Liver (tissue), 9 donors: Measurements from ENCODE around the gene SLC12A7. TPM values are rescaled to one million over a fixed set of nuclear protein-coding genes. Genes with fewer than 3 reads are reported as not detected.

Source experiments
- DNase-seq: peaks from one replicate; pipeline ENCODE4 v3.0.0-alpha.2; 2017; ENCODE audit warnings: low spot score
- H3K27ac ChIP-seq, 2 donors: one replicate each; pipeline ENCODE4 v1.7.0; 2013; ENCODE audit warnings: inconsistent platforms in 2 of 2, low read length in 2 of 2, control low read depth in 1 of 2, low read depth in 1 of 2, mild to moderate bottlenecking in 1 of 2
- H3K27me3 ChIP-seq, 4 donors: one replicate each; pipeline versions ENCODE4 v1.6.1 to v1.7.0; 2013; ENCODE audit warnings: low read length in 3 of 4, inconsistent platforms in 1 of 4, mild to moderate bottlenecking in 1 of 4, moderate library complexity in 1 of 4; ENCODE audit not compliant: control insufficient read depth in 4 of 4, insufficient read depth in 4 of 4
- H3K36me3 ChIP-seq, 4 donors: one replicate each; pipeline versions ENCODE4 v1.6.1 to v1.7.0; 2013; ENCODE audit warnings: low read length in 3 of 4, mild to moderate bottlenecking in 3 of 4, low read depth in 1 of 4, moderate library complexity in 1 of 4; ENCODE audit not compliant: control insufficient read depth in 4 of 4, insufficient read depth in 3 of 4
- H3K4me1 ChIP-seq, 4 donors: one replicate each; pipeline versions ENCODE4 v1.6.1 to v1.7.0; 2013; ENCODE audit warnings: low read length in 3 of 4, mild to moderate bottlenecking in 3 of 4, moderate library complexity in 1 of 4; ENCODE audit not compliant: control insufficient read depth in 4 of 4, insufficient read depth in 4 of 4
- H3K4me3 ChIP-seq, 3 donors: one replicate each; pipeline versions ENCODE4 v1.6.1 to v1.7.0; 2013; ENCODE audit warnings: low read length in 3 of 3, control low read depth in 1 of 3, low read depth in 1 of 3, mild to moderate bottlenecking in 1 of 3
- H3K9ac ChIP-seq, 2 donors: one replicate each; pipeline ENCODE4 v1.7.0; 2013; ENCODE audit warnings: low read length in 2 of 2, mild to moderate bottlenecking in 2 of 2, moderate library complexity in 2 of 2, control low read depth in 1 of 2, low read depth in 1 of 2
- H3K9me3 ChIP-seq, 4 donors: one replicate each; pipeline versions ENCODE4 v1.6.1 to v1.7.0; 2013; ENCODE audit warnings: low read length in 3 of 4; ENCODE audit not compliant: control insufficient read depth in 4 of 4
- EGR1 ChIP-seq, 2 donors: IDR thresholded peaks; 2 replicates each; pipeline ENCODE4 v1.6.1; 2016 to 2018; ENCODE audit warnings: antibody characterized with exemption in 2 of 2, low read depth in 2 of 2
- FOXA1 ChIP-seq: IDR thresholded peaks from 2 replicates; pipeline ENCODE4 v1.6.1; 2016; ENCODE audit warnings: antibody characterized with exemption
- FOXA2 ChIP-seq: IDR thresholded peaks from 2 replicates; pipeline ENCODE4 v1.6.1; 2016; ENCODE audit warnings: antibody characterized with exemption
- GABPA ChIP-seq, 2 donors: IDR thresholded peaks in 1 of 2; conservative IDR thresholded peaks in 1 of 2; 2 replicates each; pipeline ENCODE4 v1.6.1; 2016; ENCODE audit warnings: antibody characterized with exemption in 2 of 2, mild to moderate bottlenecking in 1 of 2, moderate library complexity in 1 of 2
- HNF4A ChIP-seq, 2 donors: conservative IDR thresholded peaks; 2 replicates each; pipeline ENCODE4 v1.6.1; 2016; ENCODE audit warnings: antibody characterized with exemption in 2 of 2, mild to moderate bottlenecking in 2 of 2
- HNF4G ChIP-seq: IDR thresholded peaks from 2 replicates; pipeline ENCODE4 v1.6.1; 2016; ENCODE audit warnings: antibody characterized with exemption
- JUND ChIP-seq, 2 donors: IDR thresholded peaks; 2 replicates each; pipeline ENCODE4 v1.6.1; 2016; ENCODE audit warnings: antibody characterized with exemption in 2 of 2
- MAX ChIP-seq: IDR thresholded peaks from 2 replicates; pipeline ENCODE4 v1.6.1; 2016; ENCODE audit warnings: antibody characterized with exemption
- NR2F2 ChIP-seq: IDR thresholded peaks from 2 replicates; pipeline ENCODE4 v1.6.1; 2016; ENCODE audit warnings: antibody characterized with exemption
- RAD21 ChIP-seq, 2 donors: IDR thresholded peaks; 2 replicates each; pipeline ENCODE4 v1.6.1; 2016; ENCODE audit warnings: antibody characterized with exemption in 2 of 2, mild to moderate bottlenecking in 2 of 2
- REST ChIP-seq: IDR thresholded peaks from 2 replicates; pipeline ENCODE4 v1.6.1; 2016; ENCODE audit warnings: antibody characterized with exemption, mild to moderate bottlenecking
- RXRA ChIP-seq, 2 donors: IDR thresholded peaks; 2 replicates each; pipeline ENCODE4 v1.6.1; 2017 to 2018; ENCODE audit warnings: antibody characterized with exemption in 2 of 2, mild to moderate bottlenecking in 1 of 2
- SP1 ChIP-seq: IDR thresholded peaks from 2 replicates; pipeline ENCODE4 v1.6.1; 2018; ENCODE audit warnings: antibody characterized with exemption, mild to moderate bottlenecking
- TAF1 ChIP-seq: conservative IDR thresholded peaks from 2 replicates; pipeline ENCODE4 v1.6.1; 2016; ENCODE audit warnings: antibody characterized with exemption, mild to moderate bottlenecking
- YY1 ChIP-seq: IDR thresholded peaks from 2 replicates; pipeline ENCODE4 v1.6.1; 2016; ENCODE audit warnings: antibody characterized with exemption, mild to moderate bottlenecking
- WGBS: extraction: QIAGEN DNeasy Blood & Tissue Kit; methylation state at CpG from one replicate; pipeline ENCODE4 v1.1.7; 2013; 5-methylcytosine and 5-hydroxymethylcytosine counted together
- polyA plus RNA-seq, 2 donors: library from polyadenylated mRNA; stranded (reverse) in 1 of 2; unstranded in 1 of 2; fragments of 200-250 nt in 1 of 2; fragments of >200 nt in 1 of 2; fragmentation: Nextera tagmentation in 1 of 2; extraction: Ambion mirVana in 1 of 2; gene quantifications; one replicate each; pipeline versions ENCODE4 v1.2.1 to v1.2.3, GENCODE V29; 2013 to 2015
- total RNA-seq, 2 donors: library from RNA; depleted of rRNA; stranded (reverse); fragments of >200 nt; gene quantifications; one replicate each; pipeline ENCODE4 v1.2.3, GENCODE V29; 2014
- TF ChIP-seq, protein P1 (sequence below): fragments of 150-350 bp; IDR thresholded peaks from 2 replicates; pipeline ENCODE4 v1.5.1; 2017; ENCODE audit warnings: improper control_type of control experiment, low read depth, low read length; ENCODE audit not compliant: missing input control
- TF ChIP-seq, protein P2 (sequence below): IDR thresholded peaks from 2 replicates; pipeline ENCODE4 v1.6.1; 2016; ENCODE audit warnings: antibody characterized with exemption
- TF ChIP-seq, protein P3 (sequence below): IDR thresholded peaks from 2 replicates; pipeline ENCODE4 v1.6.1; 2016; ENCODE audit warnings: antibody characterized with exemption
- donor health status: healthy.
- donor health status: healthy.
- donor health status: healthy.
- donor health status: healthy.
- donor health status: healthy.

SLC12A7 gene
- total and polyA plus RNA-seq, 4 donors: 12.3 to 64.2 (median 28.9) TPM

GRCh38 chr5:1079961-1080360 is 31.9 kb downstream of the SLC12A7 start:
- no peaks in the 10 kb centered on the region for H3K9me3 ChIP-seq
- H3K27me3 ChIP-seq: no peaks in the 10 kb centered on the region
- H3K36me3 ChIP-seq: peaks cover 48 to 79% (median 50%) of the 10 kb centered on the region in 4 donors
- no peak overlapping the region for H3K4me3 ChIP-seq
- 85% methylated on average over 28 of the region's 35 CpGs for WGBS
- no peaks in the 10 kb centered on the region for H3K4me1 ChIP-seq
- no peak overlapping the region for H3K27ac ChIP-seq
- TF ChIP-seq FOXA1: no peak
- no peak for TF ChIP-seq HNF4G
- TF ChIP-seq JUND (IDR thresholded peaks at IDR 0.05): no peak
- no peak for TF ChIP-seq TAF1
- no peak for TF ChIP-seq YY1
- TF ChIP-seq RAD21 (IDR thresholded peaks at IDR 0.05): no peak
- TF ChIP-seq, protein P1, sequence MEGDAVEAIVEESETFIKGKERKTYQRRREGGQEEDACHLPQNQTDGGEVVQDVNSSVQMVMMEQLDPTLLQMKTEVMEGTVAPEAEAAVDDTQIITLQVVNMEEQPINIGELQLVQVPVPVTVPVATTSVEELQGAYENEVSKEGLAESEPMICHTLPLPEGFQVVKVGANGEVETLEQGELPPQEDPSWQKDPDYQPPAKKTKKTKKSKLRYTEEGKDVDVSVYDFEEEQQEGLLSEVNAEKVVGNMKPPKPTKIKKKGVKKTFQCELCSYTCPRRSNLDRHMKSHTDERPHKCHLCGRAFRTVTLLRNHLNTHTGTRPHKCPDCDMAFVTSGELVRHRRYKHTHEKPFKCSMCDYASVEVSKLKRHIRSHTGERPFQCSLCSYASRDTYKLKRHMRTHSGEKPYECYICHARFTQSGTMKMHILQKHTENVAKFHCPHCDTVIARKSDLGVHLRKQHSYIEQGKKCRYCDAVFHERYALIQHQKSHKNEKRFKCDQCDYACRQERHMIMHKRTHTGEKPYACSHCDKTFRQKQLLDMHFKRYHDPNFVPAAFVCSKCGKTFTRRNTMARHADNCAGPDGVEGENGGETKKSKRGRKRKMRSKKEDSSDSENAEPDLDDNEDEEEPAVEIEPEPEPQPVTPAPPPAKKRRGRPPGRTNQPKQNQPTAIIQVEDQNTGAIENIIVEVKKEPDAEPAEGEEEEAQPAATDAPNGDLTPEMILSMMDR: no peak
- no peak for TF ChIP-seq FOXA2
- TF ChIP-seq, protein P2, sequence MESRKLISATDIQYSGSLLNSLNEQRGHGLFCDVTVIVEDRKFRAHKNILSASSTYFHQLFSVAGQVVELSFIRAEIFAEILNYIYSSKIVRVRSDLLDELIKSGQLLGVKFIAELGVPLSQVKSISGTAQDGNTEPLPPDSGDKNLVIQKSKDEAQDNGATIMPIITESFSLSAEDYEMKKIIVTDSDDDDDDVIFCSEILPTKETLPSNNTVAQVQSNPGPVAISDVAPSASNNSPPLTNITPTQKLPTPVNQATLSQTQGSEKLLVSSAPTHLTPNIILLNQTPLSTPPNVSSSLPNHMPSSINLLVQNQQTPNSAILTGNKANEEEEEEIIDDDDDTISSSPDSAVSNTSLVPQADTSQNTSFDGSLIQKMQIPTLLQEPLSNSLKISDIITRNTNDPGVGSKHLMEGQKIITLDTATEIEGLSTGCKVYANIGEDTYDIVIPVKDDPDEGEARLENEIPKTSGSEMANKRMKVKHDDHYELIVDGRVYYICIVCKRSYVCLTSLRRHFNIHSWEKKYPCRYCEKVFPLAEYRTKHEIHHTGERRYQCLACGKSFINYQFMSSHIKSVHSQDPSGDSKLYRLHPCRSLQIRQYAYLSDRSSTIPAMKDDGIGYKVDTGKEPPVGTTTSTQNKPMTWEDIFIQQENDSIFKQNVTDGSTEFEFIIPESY: no peak
- no peak for TF ChIP-seq EGR1 (IDR thresholded peaks at IDR 0.05; ENCODE audit: low read depth in 2 of 2)
- no peak for TF ChIP-seq GABPA (IDR thresholded peaks at IDR 0.05 in 1 of 2, conservative IDR thresholded peaks at IDR 0.05 in 1 of 2)
- no peak for TF ChIP-seq NR2F2
- TF ChIP-seq SP1: no peak
- TF ChIP-seq RXRA (IDR thresholded peaks at IDR 0.05): no peak
- no peak for TF ChIP-seq REST
- no peak for TF ChIP-seq HNF4A (conservative IDR thresholded peaks at IDR 0.05)
- TF ChIP-seq, protein P3, sequence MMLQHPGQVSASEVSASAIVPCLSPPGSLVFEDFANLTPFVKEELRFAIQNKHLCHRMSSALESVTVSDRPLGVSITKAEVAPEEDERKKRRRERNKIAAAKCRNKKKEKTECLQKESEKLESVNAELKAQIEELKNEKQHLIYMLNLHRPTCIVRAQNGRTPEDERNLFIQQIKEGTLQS: no peak
- H3K9ac ChIP-seq: no peak overlapping the region
- DNase-seq: no peak

DNA sequence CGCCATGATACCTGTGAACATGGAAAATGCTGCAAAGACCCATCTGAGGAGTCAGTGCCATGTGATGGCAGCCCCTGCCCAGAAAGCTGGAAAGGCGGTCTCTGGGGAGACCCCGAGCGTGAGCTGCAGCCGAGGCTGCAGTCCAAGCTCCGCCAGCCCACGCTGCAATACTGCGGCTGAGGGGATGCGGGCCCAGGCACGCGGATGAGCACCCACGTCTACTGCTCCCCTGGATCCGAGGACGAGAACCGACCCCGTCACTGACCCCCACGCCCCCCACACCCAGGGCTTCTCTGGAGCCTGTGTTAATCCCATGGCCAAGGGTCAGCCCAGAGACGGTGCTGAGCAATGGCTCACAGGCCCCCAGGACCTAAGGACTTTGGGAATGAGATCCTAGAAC is 32.4 kb downstream of the SLC12A7 start:
- TF ChIP-seq, protein P2: no peak
- no peak for TF ChIP-seq TAF1
- no peak for TF ChIP-seq NR2F2
- no peak for TF ChIP-seq FOXA2
- TF ChIP-seq HNF4A (conservative IDR thresholded peaks at IDR 0.05): no peak
- no peak for TF ChIP-seq SP1
- TF ChIP-seq GABPA (IDR thresholded peaks at IDR 0.05 in 1 of 2, conservative IDR thresholded peaks at IDR 0.05 in 1 of 2): no peak
- TF ChIP-seq, protein P3: no peak
- TF ChIP-seq MAX: no peak
- Histone ChIP-seq H3K9ac (no peak overlapping the region), H3K27ac (no peak overlapping the region), H3K9me3 (no peaks in the 10 kb centered on the region), H3K36me3 (peaks cover 45 to 79% (median 51%) of the 10 kb centered on the region in 4 donors), H3K4me3 (no peak overlapping the region), H3K27me3 (no peaks in the 10 kb centered on the region), H3K4me1 (no peaks in the 10 kb centered on the region)
- WGBS: 96% methylated on average over 18 of the region's 18 CpGs
- DNase-seq: no peak
